GM18907 (cell line): ENCODE measurements around the gene CD69.

Source experiments
- ATAC-seq: cut with Tn5 transposase; IDR thresholded peaks from one replicate; pipeline ENCODE4 v1.9.1; 2021; ENCODE audit warnings: mild to moderate bottlenecking, moderate library complexity; ENCODE audit not compliant: unreplicated experiment

Gene CD69

GRCh38 chr12:9760699-9761418, at the start of gene CD69:
CD69 (minus strand) TSS chr12:9760901; CDS start chr12:9760820, 81 bp downstream.
- ATAC-seq, result peak; percentile 43

- no peak for ATAC-seq
Observed at GRCh38 chr12:9809866-9810265, 49.2 kb upstream of the CD69 start.

- ATAC-seq, result no peak
Observed at GRCh38 chr12:9809338-9809737, 48.6 kb upstream of the CD69 start.

- no peak for ATAC-seq
Observed at GRCh38 chr12:9808504-9808903, 47.8 kb upstream of the CD69 start.

- ATAC-seq, result no peak
Observed at GRCh38 chr12:9806714-9807113, 46.0 kb upstream of the CD69 start.

- no peak for ATAC-seq
Observed at GRCh38 chr12:9805883-9806282, 45.2 kb upstream of the CD69 start.

- no peak for ATAC-seq
Observed at GRCh38 chr12:9799961-9800360, 39.3 kb upstream of the CD69 start.

- peak; percentile 94 for ATAC-seq
Observed at GRCh38 chr12:9797722-9798619, 37.3 kb upstream of the CD69 start.

GRCh38 chr12:9796971-9797370, 36.3 kb upstream of the CD69 start:
- ATAC-seq, result no peak

- no peak for ATAC-seq
Observed at GRCh38 chr12:9796346-9796745, 35.6 kb upstream of the CD69 start.

GRCh38 chr12:9795945-9796344, 35.2 kb upstream of the CD69 start:
- no peak for ATAC-seq

GRCh38 chr12:9794484-9795093, 33.9 kb upstream of the CD69 start:
- no peak for ATAC-seq

- ATAC-seq, result no peak
Observed at GRCh38 chr12:9793779-9794395, 33.2 kb upstream of the CD69 start.

GRCh38 chr12:9792961-9793617, 32.4 kb upstream of the CD69 start:
- no peak for ATAC-seq

- ATAC-seq, result no peak
Observed at GRCh38 chr12:9792185-9792900, 31.6 kb upstream of the CD69 start.

- no peak for ATAC-seq
Observed at GRCh38 chr12:9786726-9787717, 26.3 kb upstream of the CD69 start.

- no peak for ATAC-seq
Observed at GRCh38 chr12:9784816-9785215, 24.1 kb upstream of the CD69 start.

GRCh38 chr12:9784326-9784725, 23.6 kb upstream of the CD69 start:
- ATAC-seq, result no peak
